SK-N-SH (cell line): ENCODE data around the gene SPTBN2. TPM values are rescaled to one million over a fixed set of nuclear protein-coding genes. Genes with fewer than 3 reads are reported as not detected.

ENCODE experiments used
- CTCF ChIA-PET: fragments of 300-600, 350-600 bp; formaldehyde crosslinking; extraction: SDS; loops from one replicate; lab custom pipeline; 2021; lab: Yijun Ruan, JAX
- POLR2A ChIA-PET: fragments of 350-600 bp; sonication (Branson Sonifier 250); formaldehyde crosslinking; extraction: SDS; loops from one replicate; lab custom pipeline; 2020; ENCODE audit warnings: antibody characterized with exemption, inconsistent platforms; lab: Yijun Ruan, JAX
- DNase-seq: peaks from one replicate; pipeline ENCODE4 v3.0.0; 2012
- H2AFZ ChIP-seq: fragments of 200-600 bp; sonication (generic); 2 replicates; pipeline ENCODE4 v1.8.1; 2016; ENCODE audit warnings: antibody characterized with exemption, mild to moderate bottlenecking, low read depth
- H3F3A ChIP-seq: fragments of 200-600 bp; sonication (generic); replicated peaks from 2 replicates; pipeline ENCODE3; 2016; ENCODE audit warnings: antibody characterized with exemption, mild to moderate bottlenecking; ENCODE audit not compliant: insufficient read depth
- H3K27ac ChIP-seq, 2 experiments: fragments of 200-500 bp in 1 of 2; fragments of 200-600 bp in 1 of 2; sonication (Bioruptor generic) in 1 of 2; sonication (generic), shearing (Covaris generic) in 1 of 2; 2 replicates each; pipeline versions ENCODE4 v1.5.1 to v1.6.1; 2014 to 2016; ENCODE audit warnings: low read depth in 2 of 2, inconsistent platforms in 1 of 2, low read length in 1 of 2, mild to moderate bottlenecking in 1 of 2, mixed read lengths in 1 of 2
- H3K27me3 ChIP-seq: fragments of 200-600 bp; sonication (generic), shearing (Covaris generic); 2 replicates; pipeline ENCODE4 v1.6.1; 2016; ENCODE audit warnings: mixed run types; ENCODE audit not compliant: insufficient read depth
- H3K36me3 ChIP-seq, 2 experiments: fragments of 200-500 bp in 1 of 2; fragments of 200-600 bp in 1 of 2; sonication (Bioruptor generic) in 1 of 2; sonication (generic) in 1 of 2; replicated peaks in 1 of 2; 2 replicates each; pipeline versions ENCODE3 to v1.5.1; 2014 to 2016; ENCODE audit warnings: low read length in 1 of 2, mild to moderate bottlenecking in 1 of 2; ENCODE audit not compliant: insufficient read depth in 2 of 2, control insufficient read depth in 1 of 2
- H3K4me1 ChIP-seq, 2 experiments: fragments of 200-500 bp in 1 of 2; fragments of 200-600 bp in 1 of 2; sonication (Bioruptor generic) in 1 of 2; sonication (generic), shearing (Covaris generic) in 1 of 2; 2 replicates each; pipeline versions ENCODE4 v1.5.1 to v1.6.1; 2014 to 2016; ENCODE audit warnings: low read depth in 1 of 2, low read length in 1 of 2, mixed run types in 1 of 2; ENCODE audit not compliant: insufficient read depth in 2 of 2, control insufficient read depth in 1 of 2
- H3K4me2 ChIP-seq: fragments of 200-600 bp; sonication (generic), shearing (Covaris generic); 2 replicates; pipeline ENCODE4 v1.6.1; 2017; ENCODE audit warnings: mixed run types
- H3K4me3 ChIP-seq, 2 experiments: fragments of 200-500 bp in 1 of 2; fragments of 200-600 bp in 1 of 2; sonication (Bioruptor generic) in 1 of 2; sonication (generic), shearing (Covaris generic) in 1 of 2; 2 replicates each; pipeline versions ENCODE4 v1.5.1 to v1.8.1; 2014 to 2016; ENCODE audit warnings: low read depth in 2 of 2, inconsistent platforms in 1 of 2, low read length in 1 of 2, mild to moderate bottlenecking in 1 of 2, mixed read lengths in 1 of 2, moderate library complexity in 1 of 2
- H3K79me2 ChIP-seq: fragments of 200-600 bp; sonication (generic); 2 replicates; pipeline ENCODE4 v1.8.1; 2017; ENCODE audit warnings: mild to moderate bottlenecking; ENCODE audit not compliant: insufficient read depth
- H3K9ac ChIP-seq: fragments of 200-600 bp; sonication (generic); 2 replicates; pipeline ENCODE4 v1.6.1; 2017; ENCODE audit warnings: mixed run types
- H3K9me2 ChIP-seq: fragments of 200-600 bp; sonication (generic); 2 replicates; pipeline ENCODE4 v1.6.1; 2017; ENCODE audit warnings: mixed run types
- H3K9me3 ChIP-seq: fragments of 200-600 bp; sonication (generic); 2 replicates; pipeline ENCODE4 v1.6.1; 2017; ENCODE audit warnings: mixed run types, mild to moderate bottlenecking, moderate library complexity
- H4K20me1 ChIP-seq: fragments of 200-600 bp; sonication (generic); 2 replicates; pipeline ENCODE4 v1.6.1; 2017; ENCODE audit warnings: mild to moderate bottlenecking, mixed run types; ENCODE audit not compliant: insufficient read depth
- CTCF ChIP-seq: fragments of 200-600 bp; sonication (generic); IDR thresholded peaks from 2 replicates; pipeline ENCODE4 v1.6.1; 2017; ENCODE audit warnings: antibody characterized with exemption, mild to moderate bottlenecking, moderate library complexity
- ELF1 ChIP-seq: IDR thresholded peaks from 2 replicates; pipeline ENCODE4 v1.4.0; 2012
- FOSL2 ChIP-seq: IDR thresholded peaks from 2 replicates; pipeline ENCODE4 v1.4.0; 2012; ENCODE audit warnings: low read depth, mild to moderate bottlenecking, moderate library complexity, borderline replicate concordance
- GABPA ChIP-seq: IDR thresholded peaks from 2 replicates; pipeline ENCODE4 v1.4.0; 2012; ENCODE audit warnings: low read depth, mild to moderate bottlenecking
- NRF1 ChIP-seq: IDR thresholded peaks from 2 replicates; pipeline ENCODE4 v1.6.1; 2012; ENCODE audit warnings: low read depth, mild to moderate bottlenecking, low read length
- POLR2AphosphoS5 ChIP-seq: IDR thresholded peaks from 2 replicates; pipeline ENCODE4 v1.6.1; 2012; ENCODE audit warnings: low read depth, low read length
- RFX5 ChIP-seq: IDR thresholded peaks from 2 replicates; pipeline ENCODE4 v1.6.1; 2012; ENCODE audit warnings: mild to moderate bottlenecking, improper control_type of control experiment, low read length
- RXRA ChIP-seq: IDR thresholded peaks from 2 replicates; pipeline ENCODE4 v1.4.0; 2012; ENCODE audit warnings: low read depth, mild to moderate bottlenecking, borderline replicate concordance
- TAF1 ChIP-seq: IDR thresholded peaks from 2 replicates; pipeline ENCODE4 v1.6.1; 2012; ENCODE audit warnings: low read depth, mild to moderate bottlenecking, low read length, moderate library complexity, borderline replicate concordance
- TCF12 ChIP-seq: IDR thresholded peaks from 2 replicates; pipeline ENCODE4 v1.4.0; 2012
- USF2 ChIP-seq: fragments of 150-350 bp; IDR thresholded peaks from 2 replicates; pipeline ENCODE4 v1.6.1; 2017; ENCODE audit warnings: antibody characterized with exemption, low read length, low read depth, borderline replicate concordance
- YY1 ChIP-seq: IDR thresholded peaks from 2 replicates; pipeline ENCODE4 v1.4.0; 2012; ENCODE audit warnings: low read depth, mild to moderate bottlenecking
- WGBS: methylation state at CpG from one replicate; pipeline ENCODE4 v1.1.6; 2017; ENCODE audit warnings: low lambda C conversion rate; 5-methylcytosine and 5-hydroxymethylcytosine counted together
- polyA plus RNA-seq, 3 experiments: library from polyadenylated mRNA; depleted of rRNA; stranded (reverse); fragments of >200 nt; gene quantifications; 2 replicates each; pipeline ENCODE4 v1.2.3, GENCODE V29; 2012
- TF ChIP-seq, protein P1 (sequence below): IDR thresholded peaks from 2 replicates; pipeline ENCODE4 v1.4.0; 2012; ENCODE audit warnings: low read depth, borderline replicate concordance
- TF ChIP-seq, protein P2 (sequence below): IDR thresholded peaks from 2 replicates; pipeline ENCODE4 v1.6.1; 2012; ENCODE audit warnings: mild to moderate bottlenecking, low read depth, low read length, moderate library complexity
- TF ChIP-seq, protein P3 (sequence below): IDR thresholded peaks from 2 replicates; pipeline ENCODE4 v1.4.0; 2012; ENCODE audit warnings: low read depth, borderline replicate concordance

The SPTBN2 gene
- polyA plus RNA-seq, 1 of the 3 experiments (the other 2 are of a cell fraction) = 19.7 TPM

DNA sequence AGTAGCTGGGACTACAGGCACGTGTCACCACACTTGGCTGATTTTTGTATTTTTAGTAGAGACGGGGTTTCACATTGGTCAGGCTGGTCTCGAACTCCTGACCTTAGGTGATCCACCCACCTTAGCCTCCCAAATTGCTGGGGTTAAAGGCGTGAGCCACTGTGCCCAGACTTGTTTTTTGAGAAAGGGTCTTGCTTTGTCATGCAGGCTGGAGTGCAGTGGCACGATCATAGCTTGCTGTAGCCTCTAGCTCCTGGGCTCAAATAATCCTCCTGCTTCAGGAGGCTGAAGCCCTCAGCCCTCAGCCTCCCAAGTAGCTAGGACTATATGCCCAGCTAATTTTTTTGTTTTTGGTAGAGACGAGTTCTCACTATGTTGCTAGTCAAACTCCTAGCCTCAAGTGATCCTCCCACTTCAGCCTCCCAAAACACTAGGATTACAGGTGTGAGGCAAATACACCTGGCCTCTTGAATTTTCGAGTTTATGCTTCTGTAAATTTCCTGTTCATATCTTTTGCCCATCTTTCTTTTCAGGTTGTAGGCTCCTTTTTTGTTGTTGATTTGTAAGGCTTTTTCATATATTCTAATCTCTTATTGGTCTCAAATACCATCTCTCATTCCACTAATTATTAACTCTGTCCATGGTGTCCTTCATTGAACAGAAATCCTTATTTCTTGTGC is 47.9 kb downstream of the SPTBN2 start:
- ChIA-PET POLR2A (interaction anchor here (0.6 kb wide), 1 partner anchor 211 kb away, joined by 3 read pairs; no protein-coding TSS in a partner anchor), CTCF (interaction anchor here (0.7 to 1.7 kb wide), 5 partner anchors 11 to 242 kb away, joined by 3 to 5 read pairs (median 3); partner anchors contain the start of gene MRPL11)
- no peak overlapping the region for H2AFZ ChIP-seq
- no peak for DNase-seq
- no peak overlapping the region for H3K4me2 ChIP-seq
- peaks cover 12% of the 10 kb centered on the region for H3K79me2 ChIP-seq
- H3K9me3 ChIP-seq = no peaks in the 10 kb centered on the region
- H3K4me3 ChIP-seq = no peak overlapping the region
- H3K9ac ChIP-seq = no peak overlapping the region
- peaks cover 3% of the 10 kb centered on the region in 2 experiments for H3K36me3 ChIP-seq
- H3K9me2 ChIP-seq = no peaks in the 10 kb centered on the region
- H4K20me1 ChIP-seq = no peaks in the 10 kb centered on the region
- TF ChIP-seq, protein P1, sequence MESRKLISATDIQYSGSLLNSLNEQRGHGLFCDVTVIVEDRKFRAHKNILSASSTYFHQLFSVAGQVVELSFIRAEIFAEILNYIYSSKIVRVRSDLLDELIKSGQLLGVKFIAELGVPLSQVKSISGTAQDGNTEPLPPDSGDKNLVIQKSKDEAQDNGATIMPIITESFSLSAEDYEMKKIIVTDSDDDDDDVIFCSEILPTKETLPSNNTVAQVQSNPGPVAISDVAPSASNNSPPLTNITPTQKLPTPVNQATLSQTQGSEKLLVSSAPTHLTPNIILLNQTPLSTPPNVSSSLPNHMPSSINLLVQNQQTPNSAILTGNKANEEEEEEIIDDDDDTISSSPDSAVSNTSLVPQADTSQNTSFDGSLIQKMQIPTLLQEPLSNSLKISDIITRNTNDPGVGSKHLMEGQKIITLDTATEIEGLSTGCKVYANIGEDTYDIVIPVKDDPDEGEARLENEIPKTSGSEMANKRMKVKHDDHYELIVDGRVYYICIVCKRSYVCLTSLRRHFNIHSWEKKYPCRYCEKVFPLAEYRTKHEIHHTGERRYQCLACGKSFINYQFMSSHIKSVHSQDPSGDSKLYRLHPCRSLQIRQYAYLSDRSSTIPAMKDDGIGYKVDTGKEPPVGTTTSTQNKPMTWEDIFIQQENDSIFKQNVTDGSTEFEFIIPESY = no peak
- TF ChIP-seq RFX5 = no peak
- no peak for TF ChIP-seq GABPA
- TF ChIP-seq USF2 = no peak
- no peak for TF ChIP-seq RXRA
- TF ChIP-seq TCF12 = no peak
- TF ChIP-seq, protein P2, sequence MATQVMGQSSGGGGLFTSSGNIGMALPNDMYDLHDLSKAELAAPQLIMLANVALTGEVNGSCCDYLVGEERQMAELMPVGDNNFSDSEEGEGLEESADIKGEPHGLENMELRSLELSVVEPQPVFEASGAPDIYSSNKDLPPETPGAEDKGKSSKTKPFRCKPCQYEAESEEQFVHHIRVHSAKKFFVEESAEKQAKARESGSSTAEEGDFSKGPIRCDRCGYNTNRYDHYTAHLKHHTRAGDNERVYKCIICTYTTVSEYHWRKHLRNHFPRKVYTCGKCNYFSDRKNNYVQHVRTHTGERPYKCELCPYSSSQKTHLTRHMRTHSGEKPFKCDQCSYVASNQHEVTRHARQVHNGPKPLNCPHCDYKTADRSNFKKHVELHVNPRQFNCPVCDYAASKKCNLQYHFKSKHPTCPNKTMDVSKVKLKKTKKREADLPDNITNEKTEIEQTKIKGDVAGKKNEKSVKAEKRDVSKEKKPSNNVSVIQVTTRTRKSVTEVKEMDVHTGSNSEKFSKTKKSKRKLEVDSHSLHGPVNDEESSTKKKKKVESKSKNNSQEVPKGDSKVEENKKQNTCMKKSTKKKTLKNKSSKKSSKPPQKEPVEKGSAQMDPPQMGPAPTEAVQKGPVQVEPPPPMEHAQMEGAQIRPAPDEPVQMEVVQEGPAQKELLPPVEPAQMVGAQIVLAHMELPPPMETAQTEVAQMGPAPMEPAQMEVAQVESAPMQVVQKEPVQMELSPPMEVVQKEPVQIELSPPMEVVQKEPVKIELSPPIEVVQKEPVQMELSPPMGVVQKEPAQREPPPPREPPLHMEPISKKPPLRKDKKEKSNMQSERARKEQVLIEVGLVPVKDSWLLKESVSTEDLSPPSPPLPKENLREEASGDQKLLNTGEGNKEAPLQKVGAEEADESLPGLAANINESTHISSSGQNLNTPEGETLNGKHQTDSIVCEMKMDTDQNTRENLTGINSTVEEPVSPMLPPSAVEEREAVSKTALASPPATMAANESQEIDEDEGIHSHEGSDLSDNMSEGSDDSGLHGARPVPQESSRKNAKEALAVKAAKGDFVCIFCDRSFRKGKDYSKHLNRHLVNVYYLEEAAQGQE = no peak
- TF ChIP-seq FOSL2 = no peak
- TF ChIP-seq NRF1 = no peak
- no peak for TF ChIP-seq TAF1
- TF ChIP-seq ELF1 = no peak
- TF ChIP-seq CTCF = no peak
- no peak for TF ChIP-seq POLR2AphosphoS5
- no peak for TF ChIP-seq YY1
- TF ChIP-seq, protein P3, sequence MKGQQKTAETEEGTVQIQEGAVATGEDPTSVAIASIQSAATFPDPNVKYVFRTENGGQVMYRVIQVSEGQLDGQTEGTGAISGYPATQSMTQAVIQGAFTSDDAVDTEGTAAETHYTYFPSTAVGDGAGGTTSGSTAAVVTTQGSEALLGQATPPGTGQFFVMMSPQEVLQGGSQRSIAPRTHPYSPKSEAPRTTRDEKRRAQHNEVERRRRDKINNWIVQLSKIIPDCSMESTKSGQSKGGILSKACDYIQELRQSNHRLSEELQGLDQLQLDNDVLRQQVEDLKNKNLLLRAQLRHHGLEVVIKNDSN = no peak
- H3K4me1 ChIP-seq = peaks cover 10 to 24% of the 10 kb centered on the region in 2 experiments; a peak in 3 of 4 replicates
- WGBS = 72% methylated on average over 7 of the region's 7 CpGs
- no peak overlapping the region for H3K27ac ChIP-seq
- peaks cover 14% of the 10 kb centered on the region for H3F3A ChIP-seq
- no peaks in the 10 kb centered on the region for H3K27me3 ChIP-seq
